ENCODE data around the gene CHMP1A.

CHMP1A gene

DNA sequence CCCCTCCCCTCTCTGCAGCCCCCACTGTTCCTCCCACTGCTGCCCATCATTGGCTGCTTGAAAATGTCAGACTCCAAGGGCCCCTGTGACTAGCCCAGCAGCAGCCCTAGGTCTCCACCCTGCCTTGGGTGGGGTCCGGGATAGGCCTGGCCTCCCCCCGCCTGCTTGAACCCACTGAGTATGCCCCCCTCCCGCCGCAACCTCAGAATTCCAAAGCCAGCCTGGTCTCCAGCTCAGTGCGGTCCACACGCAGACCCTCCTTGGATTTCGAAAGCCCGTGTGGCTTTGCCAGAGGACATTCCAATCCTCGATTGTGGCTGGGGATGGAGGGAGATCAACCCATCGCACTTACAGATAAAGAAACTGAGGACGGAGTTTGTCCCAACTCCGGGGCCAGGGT lies 37.7 kb downstream of the CHMP1A start:
- H3K27ac ChIP-seq (ENCODE audit: low read length), result no peak overlapping the region
- H3K36me3 ChIP-seq (ENCODE audit: control insufficient read depth in 1 of 2, insufficient read depth in 2 of 2, low read length in 2 of 2), result no peaks in the 10 kb centered on the region
- H3K27me3 ChIP-seq (ENCODE audit: low read depth, low read length), result no peaks in the 10 kb centered on the region

DNA sequence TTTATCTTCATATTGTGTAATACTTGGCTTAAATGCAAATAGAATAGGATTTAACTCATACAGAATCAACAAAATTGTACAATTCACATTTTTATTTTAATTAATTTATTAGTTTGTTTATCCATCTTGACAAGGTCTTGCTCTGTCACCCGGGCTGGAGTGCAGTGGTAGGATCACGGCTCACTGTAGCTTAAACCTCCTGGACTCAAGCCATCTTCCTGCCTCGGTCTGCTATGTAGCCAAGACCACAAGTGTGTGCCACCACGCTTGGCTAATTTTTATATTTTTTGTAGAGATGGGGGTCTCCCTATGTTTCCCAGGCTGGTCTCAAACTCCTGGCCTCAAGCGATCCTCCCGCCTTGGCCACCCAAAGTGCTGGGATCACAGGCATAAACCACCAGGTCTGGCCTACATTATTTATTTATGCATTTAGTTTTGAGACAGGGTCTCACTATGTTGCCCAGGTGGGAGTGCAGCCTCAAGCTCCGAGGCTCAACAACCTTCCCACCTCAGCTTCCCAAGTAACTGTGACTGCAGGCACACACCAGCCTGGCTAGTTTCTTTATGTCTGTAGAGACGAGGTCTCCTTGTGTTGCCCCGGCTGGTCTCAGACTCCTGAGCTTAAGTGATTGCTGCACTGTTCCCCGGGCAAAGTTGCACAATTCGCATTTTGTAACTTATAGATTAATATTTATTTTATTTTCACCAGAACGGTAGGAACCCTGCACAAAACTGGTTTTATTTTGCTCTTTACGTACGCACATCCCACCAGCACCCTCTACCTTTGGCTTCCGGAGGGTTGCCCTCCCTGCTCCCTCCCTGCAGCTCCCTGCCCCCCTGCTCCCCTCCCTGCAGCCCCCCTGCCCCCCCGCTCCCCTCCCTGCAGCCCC lies 39.2 kb downstream of the CHMP1A start:
- Histone ChIP-seq H3K4me1 (ENCODE audit: control insufficient read depth in 1 of 2, insufficient read depth in 2 of 2, low read length in 2 of 2) (no peaks in the 10 kb centered on the region), H3K4me3 (ENCODE audit: low read depth in 1 of 2, low read length in 2 of 2) (no peak overlapping the region), H3K36me3 (ENCODE audit: control insufficient read depth in 1 of 2, insufficient read depth in 2 of 2, low read length in 2 of 2) (no peaks in the 10 kb centered on the region), H3K27ac (ENCODE audit: low read length) (no peak overlapping the region), H3K9me3 (ENCODE audit: control insufficient read depth in 1 of 2, low read length in 2 of 2) (no peaks in the 10 kb centered on the region), H3K27me3 (ENCODE audit: low read depth, low read length) (no peaks in the 10 kb centered on the region)

More for the DNA sequence above, 37.7 kb downstream of the CHMP1A start:
- Histone ChIP-seq H3K9me3 (ENCODE audit: control insufficient read depth in 1 of 2, low read length in 2 of 2) (no peaks in the 10 kb centered on the region), H3K4me1 (ENCODE audit: control insufficient read depth in 1 of 2, insufficient read depth in 2 of 2, low read length in 2 of 2) (no peaks in the 10 kb centered on the region), H3K4me3 (ENCODE audit: low read depth in 1 of 2, low read length in 2 of 2) (no peak overlapping the region)

DNA sequence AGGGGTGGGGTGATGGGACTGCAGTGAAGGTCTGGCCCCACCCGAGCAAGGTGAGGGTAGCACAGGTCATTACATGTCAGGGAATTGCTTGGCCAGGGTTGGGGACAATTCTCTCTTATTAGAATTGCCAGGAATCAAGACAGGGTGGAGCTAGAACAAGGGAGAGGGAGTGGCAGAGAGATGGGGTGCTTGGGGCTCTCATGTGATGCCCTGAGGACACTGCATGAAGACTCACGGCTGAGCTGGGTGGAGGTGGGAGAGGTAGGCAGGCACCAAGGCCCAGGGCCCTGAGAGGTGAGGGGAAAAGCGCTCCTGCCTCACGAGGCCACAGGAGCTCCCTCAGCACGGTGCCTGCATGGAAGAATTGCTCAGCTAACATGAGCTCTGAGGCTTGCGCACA lies 40.5 kb downstream of the CHMP1A start:
- H3K36me3 ChIP-seq (ENCODE audit: control insufficient read depth in 1 of 2, insufficient read depth in 2 of 2, low read length in 2 of 2), result no peaks in the 10 kb centered on the region
- no peaks in the 10 kb centered on the region for H3K9me3 ChIP-seq (ENCODE audit: control insufficient read depth in 1 of 2, low read length in 2 of 2)
- H3K27ac ChIP-seq (ENCODE audit: low read length), result no peak overlapping the region
- no peaks in the 10 kb centered on the region for H3K4me1 ChIP-seq (ENCODE audit: control insufficient read depth in 1 of 2, insufficient read depth in 2 of 2, low read length in 2 of 2)
- no peaks in the 10 kb centered on the region for H3K27me3 ChIP-seq (ENCODE audit: low read depth, low read length)
- H3K4me3 ChIP-seq (ENCODE audit: low read depth in 1 of 2, low read length in 2 of 2), result no peak overlapping the region

DNA sequence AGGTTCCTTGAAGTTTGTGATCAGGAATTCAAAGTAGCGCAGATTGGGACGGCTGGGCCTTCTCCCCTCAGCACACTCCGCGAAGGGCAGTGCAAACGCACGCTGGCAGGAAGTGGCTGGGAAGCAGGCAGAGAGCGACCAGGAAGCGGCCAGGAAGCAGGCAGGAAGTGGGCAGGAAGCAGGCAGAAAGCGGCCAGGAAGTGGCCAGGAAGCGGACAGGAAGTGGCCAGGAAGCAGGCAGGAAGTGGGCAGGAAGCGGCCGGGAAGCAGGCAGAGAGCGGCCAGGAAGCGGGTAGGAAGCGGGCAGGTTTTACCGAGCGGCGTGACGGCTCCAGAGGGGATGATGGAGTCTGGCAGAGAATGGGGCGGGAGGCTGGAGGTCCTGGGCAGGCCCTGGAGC lies 40.9 kb downstream of the CHMP1A start:
- no peak overlapping the region for H3K27ac ChIP-seq (ENCODE audit: low read length)

DNA sequence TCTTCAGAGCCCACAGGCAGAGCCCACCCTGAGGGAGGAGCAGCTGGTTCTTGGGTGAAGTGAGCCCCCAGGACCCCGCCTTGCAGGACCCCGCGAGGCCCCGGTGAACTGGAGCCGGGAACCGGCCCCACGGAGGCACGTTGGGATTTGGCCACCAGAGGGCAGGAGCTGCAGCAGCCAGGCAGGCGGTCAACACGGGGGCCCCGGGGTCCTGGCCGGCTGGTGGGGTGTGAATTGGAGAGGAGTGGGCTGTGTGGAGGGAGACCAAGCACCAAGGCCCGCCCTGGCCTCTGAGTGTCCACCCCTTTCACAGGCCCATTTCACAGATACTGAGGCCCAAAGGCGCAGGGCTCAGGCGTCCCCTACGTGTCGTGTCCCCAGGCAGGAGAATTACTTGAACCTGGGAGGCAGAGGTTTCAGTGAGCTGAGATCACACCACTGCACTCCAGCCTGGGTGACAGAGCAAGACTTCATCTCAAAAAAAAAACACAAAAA lies 41.9 kb downstream of the CHMP1A start:
- Histone ChIP-seq H3K9me3 (ENCODE audit: control insufficient read depth in 1 of 2, low read length in 2 of 2) (no peaks in the 10 kb centered on the region), H3K4me3 (ENCODE audit: low read depth in 1 of 2, low read length in 2 of 2) (no peak overlapping the region), H3K36me3 (ENCODE audit: control insufficient read depth in 1 of 2, insufficient read depth in 2 of 2, low read length in 2 of 2) (no peaks in the 10 kb centered on the region), H3K27me3 (ENCODE audit: low read depth, low read length) (no peaks in the 10 kb centered on the region), H3K4me1 (ENCODE audit: control insufficient read depth in 1 of 2, insufficient read depth in 2 of 2, low read length in 2 of 2) (no peaks in the 10 kb centered on the region), H3K27ac (ENCODE audit: low read length) (no peak overlapping the region)

More for the DNA sequence above, 40.9 kb downstream of the CHMP1A start:
- H3K36me3 ChIP-seq (ENCODE audit: control insufficient read depth in 1 of 2, insufficient read depth in 2 of 2, low read length in 2 of 2), result no peaks in the 10 kb centered on the region
- no peaks in the 10 kb centered on the region for H3K27me3 ChIP-seq (ENCODE audit: low read depth, low read length)
- H3K4me1 ChIP-seq (ENCODE audit: control insufficient read depth in 1 of 2, insufficient read depth in 2 of 2, low read length in 2 of 2), result no peaks in the 10 kb centered on the region
- H3K9me3 ChIP-seq (ENCODE audit: control insufficient read depth in 1 of 2, low read length in 2 of 2), result no peaks in the 10 kb centered on the region
- no peak overlapping the region for H3K4me3 ChIP-seq (ENCODE audit: low read depth in 1 of 2, low read length in 2 of 2)

DNA sequence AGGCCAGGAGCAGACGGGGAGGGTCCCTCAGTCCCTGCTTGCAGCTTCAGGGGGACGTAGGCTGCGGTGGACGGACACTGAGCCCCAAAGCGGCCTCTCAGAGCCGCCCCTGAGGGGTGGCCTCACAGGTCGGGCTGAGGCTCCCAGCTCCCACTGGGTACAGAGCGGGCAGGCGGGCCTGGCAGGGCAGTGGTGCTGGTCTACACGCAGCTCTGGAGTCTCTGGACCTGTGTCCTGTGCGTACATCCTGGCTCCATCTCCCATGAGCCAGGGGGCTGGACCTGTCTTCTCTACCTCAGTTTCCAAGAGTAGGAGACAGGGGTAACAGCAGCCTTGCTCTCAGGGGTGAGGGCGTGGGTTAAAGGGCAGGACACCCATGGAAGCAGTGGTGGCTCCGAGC lies 42.3 kb downstream of the CHMP1A start:
- H3K27me3 ChIP-seq (ENCODE audit: low read depth, low read length), result no peaks in the 10 kb centered on the region
- no peaks in the 10 kb centered on the region for H3K4me1 ChIP-seq (ENCODE audit: control insufficient read depth in 1 of 2, insufficient read depth in 2 of 2, low read length in 2 of 2)
- no peaks in the 10 kb centered on the region for H3K9me3 ChIP-seq (ENCODE audit: control insufficient read depth in 1 of 2, low read length in 2 of 2)
- no peak overlapping the region for H3K4me3 ChIP-seq (ENCODE audit: low read depth in 1 of 2, low read length in 2 of 2)
- no peaks in the 10 kb centered on the region for H3K36me3 ChIP-seq (ENCODE audit: control insufficient read depth in 1 of 2, insufficient read depth in 2 of 2, low read length in 2 of 2)
- no peak overlapping the region for H3K27ac ChIP-seq (ENCODE audit: low read length)

DNA sequence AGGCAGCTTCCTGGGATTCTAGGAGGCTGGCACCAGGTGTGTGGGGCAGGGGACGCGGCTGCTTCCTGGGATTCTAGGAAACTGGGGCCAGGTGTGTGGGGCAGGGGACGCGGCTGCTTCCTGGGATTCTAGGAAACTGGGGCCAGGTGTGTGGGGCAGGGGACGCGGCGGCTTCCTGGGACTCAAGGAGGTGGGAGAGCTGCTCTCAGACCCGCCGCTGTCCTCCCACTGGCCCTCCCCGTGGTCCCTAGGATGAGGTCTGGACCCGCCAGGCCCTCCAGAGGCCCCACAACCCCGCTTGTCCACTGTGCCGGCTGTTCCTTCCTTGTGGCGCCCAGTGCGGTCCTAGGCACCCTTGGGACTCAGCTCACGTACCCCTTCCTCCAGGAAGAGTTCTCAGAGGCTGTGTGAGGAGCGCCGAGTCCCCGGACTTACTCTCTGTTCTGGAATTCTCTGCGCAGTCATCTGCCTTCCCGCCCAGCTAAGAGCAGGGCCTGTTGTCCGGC lies 43.5 kb downstream of the CHMP1A start:
- H3K4me3 ChIP-seq (ENCODE audit: low read depth in 1 of 2, low read length in 2 of 2), result no peak overlapping the region
- no peaks in the 10 kb centered on the region for H3K4me1 ChIP-seq (ENCODE audit: control insufficient read depth in 1 of 2, insufficient read depth in 2 of 2, low read length in 2 of 2)
- no peaks in the 10 kb centered on the region for H3K27me3 ChIP-seq (ENCODE audit: low read depth, low read length)
- no peak overlapping the region for H3K27ac ChIP-seq (ENCODE audit: low read length)
- H3K9me3 ChIP-seq (ENCODE audit: control insufficient read depth in 1 of 2, low read length in 2 of 2), result no peaks in the 10 kb centered on the region
- H3K36me3 ChIP-seq (ENCODE audit: control insufficient read depth in 1 of 2, insufficient read depth in 2 of 2, low read length in 2 of 2), result no peaks in the 10 kb centered on the region

DNA sequence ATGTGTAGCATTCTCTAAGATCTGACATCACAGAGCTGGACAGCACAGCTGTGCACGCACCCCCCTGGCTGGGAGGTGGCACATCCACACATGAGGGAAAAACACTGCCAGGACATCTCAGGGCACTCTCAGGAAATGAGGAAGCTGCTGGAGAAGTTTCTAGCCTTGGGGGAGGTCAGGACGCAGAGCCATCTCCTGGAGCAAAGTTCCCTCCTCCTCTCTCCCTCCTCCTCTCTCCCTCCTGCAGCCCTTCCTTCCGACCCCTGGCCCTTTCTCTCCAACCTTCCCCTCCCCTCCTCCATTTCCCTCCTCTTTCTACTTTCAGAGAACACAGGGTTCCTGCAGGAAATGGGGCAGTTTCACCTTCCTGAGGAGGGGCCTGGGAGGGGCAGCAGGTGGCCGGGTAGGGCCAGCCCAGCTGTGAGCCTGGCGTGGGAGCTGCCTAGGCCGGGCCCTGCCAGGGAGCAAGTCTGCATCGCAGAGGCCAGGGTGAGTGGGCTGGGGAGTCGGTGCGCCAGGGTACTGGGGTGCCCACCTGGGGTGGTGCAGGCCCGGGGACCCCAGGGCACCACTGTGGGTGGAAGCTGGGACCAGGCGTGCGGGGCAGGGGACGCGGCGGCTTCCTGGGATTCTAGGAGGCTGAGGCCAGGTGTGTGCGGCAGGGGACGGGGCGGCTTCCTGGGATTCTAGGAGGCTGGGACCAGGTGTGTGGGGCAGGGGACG lies 44.1 kb downstream of the CHMP1A start, which contains the start of gene DPEP1:
TSS of gene DPEP1 (plus strand) at position 412 of the 723 bp plus-strand sequence. CDS start 16,769 bp downstream, outside the sequence.
- Histone ChIP-seq H3K4me3 (ENCODE audit: low read depth in 1 of 2, low read length in 2 of 2) (no peak within 1 kb of the TSS), H3K9me3 (ENCODE audit: control insufficient read depth in 1 of 2, low read length in 2 of 2) (no peaks in the 10 kb centered on the region), H3K4me1 (ENCODE audit: control insufficient read depth in 1 of 2, insufficient read depth in 2 of 2, low read length in 2 of 2) (no peaks in the 10 kb centered on the region), H3K27ac (ENCODE audit: low read length) (no peak within 1 kb of the TSS), H3K27me3 (ENCODE audit: low read depth, low read length) (no peaks in the 10 kb centered on the region), H3K36me3 (ENCODE audit: control insufficient read depth in 1 of 2, insufficient read depth in 2 of 2, low read length in 2 of 2) (no peaks in the 10 kb centered on the region)

DNA sequence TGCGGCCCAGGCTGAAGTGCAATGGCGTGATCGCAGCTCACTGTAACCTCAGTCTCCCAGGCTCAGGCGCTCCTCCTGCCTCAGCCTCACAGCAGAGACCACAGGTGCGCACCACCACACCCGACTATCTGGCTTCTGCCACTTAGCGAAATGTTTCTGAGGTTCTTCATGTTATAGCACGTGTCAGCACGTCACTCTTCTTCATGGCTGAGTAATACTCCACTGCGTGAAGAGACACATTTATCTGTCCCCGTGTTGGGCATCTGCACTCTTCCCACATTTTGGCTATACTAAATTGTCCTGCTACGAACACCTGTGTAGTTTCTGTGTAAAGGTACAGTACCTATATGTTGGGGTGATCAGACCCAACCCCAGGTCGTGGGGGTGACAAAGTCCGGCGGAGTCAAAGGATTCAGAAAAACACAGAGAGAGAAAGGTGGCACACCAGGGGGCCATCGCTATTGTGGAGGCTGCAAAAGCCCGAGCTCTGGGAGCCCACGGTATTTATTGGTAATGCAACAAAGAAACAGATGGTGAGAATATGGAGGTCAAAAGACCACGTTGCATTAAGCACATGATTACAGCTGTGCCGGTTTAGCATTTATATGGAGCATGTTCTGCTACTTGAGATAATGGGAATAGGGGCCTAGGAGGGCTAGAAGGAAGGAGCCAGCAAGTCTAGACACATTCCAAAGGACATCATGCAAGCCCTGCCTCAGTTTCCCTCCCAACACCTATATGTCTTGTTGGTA lies 44.9 kb downstream of the CHMP1A start:
- Histone ChIP-seq H3K9me3 (ENCODE audit: control insufficient read depth in 1 of 2, low read length in 2 of 2) (no peaks in the 10 kb centered on the region), H3K27ac (ENCODE audit: low read length) (no peak overlapping the region), H3K4me1 (ENCODE audit: control insufficient read depth in 1 of 2, insufficient read depth in 2 of 2, low read length in 2 of 2) (no peaks in the 10 kb centered on the region), H3K27me3 (ENCODE audit: low read depth, low read length) (no peaks in the 10 kb centered on the region), H3K4me3 (ENCODE audit: low read depth in 1 of 2, low read length in 2 of 2) (no peak overlapping the region), H3K36me3 (ENCODE audit: control insufficient read depth in 1 of 2, insufficient read depth in 2 of 2, low read length in 2 of 2) (no peaks in the 10 kb centered on the region)

DNA sequence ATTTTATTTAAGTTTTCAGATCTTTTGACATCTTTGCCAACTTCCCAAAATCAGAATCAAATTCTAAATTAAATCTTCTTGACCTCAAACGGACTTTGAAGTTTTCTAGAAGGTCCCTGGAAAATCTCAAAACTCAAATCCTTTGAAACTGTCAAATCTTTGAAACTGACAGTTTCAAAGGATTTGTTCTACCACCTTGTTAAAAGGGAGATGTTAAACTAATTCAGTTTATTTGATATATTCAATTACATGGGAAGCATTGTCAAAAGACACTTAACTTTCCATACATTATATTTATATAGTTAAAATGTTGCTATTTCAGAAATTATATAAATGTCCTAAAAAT lies 47.4 kb downstream of the CHMP1A start:
- Histone ChIP-seq H3K4me1 (ENCODE audit: control insufficient read depth in 1 of 2, insufficient read depth in 2 of 2, low read length in 2 of 2) (no peaks in the 10 kb centered on the region), H3K27ac (ENCODE audit: low read length) (no peak overlapping the region), H3K4me3 (ENCODE audit: low read depth in 1 of 2, low read length in 2 of 2) (no peak overlapping the region), H3K36me3 (ENCODE audit: control insufficient read depth in 1 of 2, insufficient read depth in 2 of 2, low read length in 2 of 2) (no peaks in the 10 kb centered on the region), H3K27me3 (ENCODE audit: low read depth, low read length) (no peaks in the 10 kb centered on the region), H3K9me3 (ENCODE audit: control insufficient read depth in 1 of 2, low read length in 2 of 2) (no peaks in the 10 kb centered on the region)
